ENCODE data around the gene NKAIN2. TPM values are rescaled to one million over a fixed set of nuclear protein-coding genes. Genes with fewer than 3 reads are reported as not detected.

Gene NKAIN2
- total and polyA plus RNA-seq, 9 of the 15 experiments (the other 6 are each of a cell fraction or from before 2014, with no cell fraction given) = not detected

DNA sequence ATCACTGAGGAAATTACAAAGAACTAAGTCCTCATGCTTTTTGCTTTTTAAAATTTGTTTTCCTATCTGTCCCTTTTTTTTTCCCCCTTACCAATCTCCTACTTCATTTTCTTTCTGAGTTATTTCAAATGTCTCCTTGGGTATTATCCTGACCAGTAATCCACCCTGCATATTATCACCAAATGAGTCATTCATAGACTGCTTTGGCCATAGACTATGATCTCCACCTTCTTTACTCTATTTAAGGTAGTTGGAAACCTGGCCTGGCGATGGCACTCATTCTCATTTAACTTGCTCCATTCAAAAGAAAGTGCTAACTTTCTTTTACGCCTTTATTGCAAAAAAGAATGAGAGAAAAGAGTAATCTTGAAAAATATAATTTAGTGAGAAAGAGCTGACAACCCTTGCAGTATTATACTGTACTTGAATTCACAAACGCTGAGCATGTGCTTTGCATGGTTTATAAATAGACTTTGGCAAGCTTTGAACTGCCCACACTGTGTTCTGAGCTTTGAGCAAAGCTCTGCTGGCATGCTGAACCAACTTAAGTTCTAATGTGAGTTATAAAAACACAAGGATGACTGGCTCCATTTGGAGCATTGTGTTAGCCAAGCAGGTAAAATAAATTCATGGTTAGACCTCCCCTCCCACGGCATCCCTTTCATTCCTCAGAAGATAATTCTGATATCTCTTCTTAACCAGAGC lies 198.9 kb downstream of the NKAIN2 start (continued):
- TF ChIP-seq, protein P1, sequence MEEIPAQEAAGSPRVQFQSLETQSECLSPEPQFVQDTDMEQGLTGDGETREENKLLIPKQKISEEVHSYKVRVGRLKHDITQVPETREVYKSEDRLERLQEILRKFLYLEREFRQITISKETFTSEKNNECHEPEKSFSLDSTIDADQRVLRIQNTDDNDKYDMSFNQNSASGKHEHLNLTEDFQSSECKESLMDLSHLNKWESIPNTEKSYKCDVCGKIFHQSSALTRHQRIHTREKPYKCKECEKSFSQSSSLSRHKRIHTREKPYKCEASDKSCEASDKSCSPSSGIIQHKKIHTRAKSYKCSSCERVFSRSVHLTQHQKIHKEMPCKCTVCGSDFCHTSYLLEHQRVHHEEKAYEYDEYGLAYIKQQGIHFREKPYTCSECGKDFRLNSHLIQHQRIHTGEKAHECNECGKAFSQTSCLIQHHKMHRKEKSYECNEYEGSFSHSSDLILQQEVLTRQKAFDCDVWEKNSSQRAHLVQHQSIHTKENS (CRISPR knock-in tag; IDR thresholded peaks at IDR 0.05) = no peak
- TF ChIP-seq ADNP (tag; IDR thresholded peaks at IDR 0.05) = no peak
- TF ChIP-seq HMBOX1 (IDR thresholded peaks at IDR 0.05) = no peak
- no peak for TF ChIP-seq ZBTB26 (CRISPR knock-in tag; IDR thresholded peaks at IDR 0.05)
- TF ChIP-seq ZC3H11A (IDR thresholded peaks at IDR 0.05; ENCODE audit: low read depth, low read length) = no peak
- TF ChIP-seq ZBTB7A (IDR thresholded peaks at IDR 0.05; ENCODE audit: borderline replicate concordance, control insufficient read depth, low read depth, low read length) = no peak
- no peak for TF ChIP-seq TCF3 (CRISPR knock-in tag; IDR thresholded peaks at IDR 0.05)
- TF ChIP-seq MIER1 (IDR thresholded peaks at IDR 0.05; ENCODE audit: low read depth) = no peak
- TF ChIP-seq RBM15 (IDR thresholded peaks at IDR 0.05; ENCODE audit: insufficient read depth, low read length) = no peak
- TF ChIP-seq ZNF282 (CRISPR knock-in tag; IDR thresholded peaks at IDR 0.05) = no peak
- no peak for TF ChIP-seq SAFB (IDR thresholded peaks at IDR 0.05; ENCODE audit: borderline replicate concordance, low read depth, low read length)
- TF ChIP-seq, protein P2, sequence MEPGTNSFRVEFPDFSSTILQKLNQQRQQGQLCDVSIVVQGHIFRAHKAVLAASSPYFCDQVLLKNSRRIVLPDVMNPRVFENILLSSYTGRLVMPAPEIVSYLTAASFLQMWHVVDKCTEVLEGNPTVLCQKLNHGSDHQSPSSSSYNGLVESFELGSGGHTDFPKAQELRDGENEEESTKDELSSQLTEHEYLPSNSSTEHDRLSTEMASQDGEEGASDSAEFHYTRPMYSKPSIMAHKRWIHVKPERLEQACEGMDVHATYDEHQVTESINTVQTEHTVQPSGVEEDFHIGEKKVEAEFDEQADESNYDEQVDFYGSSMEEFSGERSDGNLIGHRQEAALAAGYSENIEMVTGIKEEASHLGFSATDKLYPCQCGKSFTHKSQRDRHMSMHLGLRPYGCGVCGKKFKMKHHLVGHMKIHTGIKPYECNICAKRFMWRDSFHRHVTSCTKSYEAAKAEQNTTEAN (CRISPR knock-in tag; IDR thresholded peaks at IDR 0.05) = no peak
